ENCODE measurements around the gene KLF11. TPM values are rescaled to one million over a fixed set of nuclear protein-coding genes. Genes with fewer than 3 reads are reported as not detected.
"Not testable (repeated sequence)": the region's sequence is repeated elsewhere in the genome, so short reads cannot be mapped to it uniquely, and the experiment has no call there.

KLF11 gene
- total RNA-seq, 2 donors from 2014 or later = 3.8 to 6.1 TPM

DNA sequence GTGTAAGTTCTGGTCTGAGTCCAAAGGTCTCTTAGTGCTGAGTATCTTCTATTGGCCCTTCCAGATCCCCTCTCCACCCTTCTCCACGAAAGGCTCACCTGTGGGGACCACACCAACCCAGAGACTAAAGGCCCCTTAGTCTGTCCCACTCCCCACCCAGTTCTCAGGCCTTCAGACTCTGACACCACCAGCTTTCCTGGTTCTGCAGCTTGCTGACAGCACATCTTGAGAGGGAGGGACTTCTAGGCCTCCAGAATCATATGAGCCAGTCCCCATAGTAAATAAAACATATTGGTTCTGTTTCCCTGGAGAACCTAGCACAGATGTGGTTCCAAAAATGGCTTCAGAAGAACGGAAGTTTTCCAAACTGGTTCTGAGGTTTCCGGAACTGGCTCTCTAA lies 38.5 kb upstream of the KLF11 start:
- H3K27me3 Mint-ChIP-seq = peaks cover 0 to 3% of the 10 kb centered on the region in 2 donors

DNA sequence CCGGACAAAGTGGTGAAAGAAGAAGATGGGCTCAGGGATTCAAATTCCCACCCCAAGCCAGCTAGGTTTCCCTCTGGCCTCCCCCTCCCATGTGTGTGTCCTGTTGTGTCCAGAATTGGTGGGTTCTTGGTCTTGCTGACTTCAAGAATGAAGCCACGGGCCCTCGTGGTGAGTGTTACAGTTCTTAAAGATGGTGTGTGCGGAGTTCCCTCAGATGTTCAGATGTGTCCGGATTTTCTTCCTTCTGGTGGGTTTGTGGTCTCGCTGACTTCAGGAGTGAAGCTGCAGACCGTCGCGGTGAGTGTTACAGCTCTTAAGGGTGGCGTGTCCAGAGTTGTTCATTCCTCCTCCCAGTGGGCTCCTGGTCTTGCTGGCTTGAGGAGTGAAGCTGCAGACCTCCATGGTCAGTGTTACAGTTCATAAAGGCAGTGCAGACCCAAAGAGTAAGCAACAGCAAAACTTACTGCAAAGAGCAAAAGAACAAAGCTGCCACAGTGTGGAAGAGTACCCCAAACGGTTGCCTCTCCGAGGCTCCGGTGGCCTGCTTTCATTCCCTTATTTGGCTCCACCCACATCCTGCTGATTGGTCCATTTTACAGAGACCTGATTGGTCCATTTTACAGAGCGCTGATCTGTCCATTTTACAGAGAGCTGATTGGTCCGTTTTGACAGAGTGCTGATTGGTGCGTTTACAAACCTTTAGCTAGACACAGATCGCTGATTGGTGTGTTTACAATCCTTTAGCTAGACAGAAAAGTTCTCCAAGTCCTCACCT lies 37.7 kb upstream of the KLF11 start:
- Mint-ChIP-seq H3K36me3 (no peaks in the 10 kb centered on the region), H3K9me3 (no peaks in the 10 kb centered on the region), H3K4me1 (ENCODE audit: low read depth in 2 of 2) (peaks cover 0 to 3% of the 10 kb centered on the region in 2 donors), H3K4me3 (no peak overlapping the region), H3K27ac (no peak overlapping the region), H3K27me3 (peaks cover 0 to 3% of the 10 kb centered on the region in 2 donors)
- ATAC-seq (no peak), DNase-seq (ENCODE audit: low spot score) (no peak)

More for the DNA sequence above, 38.5 kb upstream of the KLF11 start:
- Mint-ChIP-seq H3K36me3 (no peaks in the 10 kb centered on the region), H3K4me3 (no peak overlapping the region), H3K4me1 (ENCODE audit: low read depth in 2 of 2) (peaks cover 0 to 3% of the 10 kb centered on the region in 2 donors), H3K9me3 (no peaks in the 10 kb centered on the region), H3K27ac (no peak overlapping the region)
- DNase-seq (ENCODE audit: low spot score) = no peak
- no peak for ATAC-seq

DNA sequence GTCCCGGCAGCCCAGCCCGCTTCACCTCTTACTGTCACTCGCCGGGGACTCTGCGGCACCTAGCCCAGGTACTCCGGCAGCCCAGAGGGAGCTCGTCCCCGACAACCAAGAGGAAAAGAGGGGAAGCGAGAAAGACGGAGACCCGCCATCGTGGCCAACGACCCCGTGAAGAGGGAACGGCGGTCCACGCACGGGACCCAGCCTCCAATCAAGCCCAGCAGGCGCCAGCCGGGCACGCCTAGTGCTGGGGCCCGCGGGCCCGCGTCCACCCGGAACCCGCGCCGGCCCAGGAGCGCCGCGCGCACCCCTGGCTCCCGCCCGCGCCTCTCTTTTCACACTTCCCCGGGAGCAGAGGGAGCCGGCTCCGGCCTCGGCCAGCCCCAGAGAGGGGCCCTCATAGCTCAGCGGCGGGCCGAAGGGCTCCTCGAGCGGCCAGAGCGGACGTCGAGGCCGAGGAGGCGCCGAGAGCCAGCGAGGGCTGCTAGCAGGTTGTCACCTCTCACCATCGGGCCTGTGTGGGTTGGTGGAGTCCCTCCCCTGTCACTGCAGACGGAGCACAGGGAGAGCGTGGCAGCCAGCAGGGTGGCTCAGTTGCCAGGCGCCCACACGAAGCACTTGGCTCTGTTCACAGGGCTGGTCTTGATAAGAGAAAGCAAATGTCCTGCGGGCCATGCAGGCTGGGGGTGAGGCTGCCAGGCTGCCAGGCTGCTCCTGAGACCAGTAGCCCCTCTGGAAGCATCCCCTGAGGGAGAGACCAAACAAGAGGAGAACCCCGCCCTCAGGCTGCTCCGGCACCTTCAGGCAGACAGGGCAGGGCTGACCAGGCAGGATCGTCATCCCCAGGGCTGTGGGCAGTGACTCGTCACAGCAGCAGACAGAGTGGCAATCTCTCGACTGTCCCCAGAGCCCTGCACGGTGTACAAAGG lies 36.9 kb upstream of the KLF11 start:
- Mint-ChIP-seq H3K9me3 (no peaks in the 10 kb centered on the region), H3K4me1 (ENCODE audit: low read depth in 2 of 2) (peaks cover 0 to 3% of the 10 kb centered on the region in 2 donors), H3K4me3 (no peak overlapping the region), H3K27ac (no peak overlapping the region), H3K36me3 (no peaks in the 10 kb centered on the region), H3K27me3 (peaks cover 0 to 3% of the 10 kb centered on the region in 2 donors)
- DNase-seq (ENCODE audit: low spot score) (no peak), ATAC-seq (peak; percentile 62 to 82)

DNA sequence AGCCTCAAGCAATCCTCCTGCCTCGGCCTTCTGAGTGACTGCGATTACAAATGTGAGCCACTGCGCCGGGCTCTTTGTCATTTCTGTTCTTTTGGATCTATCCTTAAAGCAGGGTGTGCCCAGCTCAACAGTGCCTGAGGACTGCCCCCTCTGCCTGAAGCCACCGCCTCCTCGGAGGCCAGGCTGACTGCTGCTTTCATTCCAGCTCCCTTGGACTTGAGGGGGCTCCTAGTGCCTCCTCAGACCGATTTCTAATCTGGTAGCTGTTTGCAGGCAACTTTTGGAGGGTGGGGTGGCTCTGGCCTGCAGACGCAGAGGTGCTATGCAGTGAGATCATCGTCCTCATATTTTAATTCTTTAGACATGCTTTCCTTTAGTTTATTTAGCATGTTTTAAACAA lies 35.9 kb upstream of the KLF11 start:
- Mint-ChIP-seq H3K36me3 (no peaks in the 10 kb centered on the region), H3K9me3 (no peaks in the 10 kb centered on the region), H3K27ac (no peak overlapping the region), H3K27me3 (peaks cover 0 to 3% of the 10 kb centered on the region in 2 donors), H3K4me1 (ENCODE audit: low read depth in 2 of 2) (peaks cover 0 to 3% of the 10 kb centered on the region in 2 donors), H3K4me3 (no peak overlapping the region)
- ATAC-seq = no peak
- DNase-seq (ENCODE audit: low spot score) = no peak

DNA sequence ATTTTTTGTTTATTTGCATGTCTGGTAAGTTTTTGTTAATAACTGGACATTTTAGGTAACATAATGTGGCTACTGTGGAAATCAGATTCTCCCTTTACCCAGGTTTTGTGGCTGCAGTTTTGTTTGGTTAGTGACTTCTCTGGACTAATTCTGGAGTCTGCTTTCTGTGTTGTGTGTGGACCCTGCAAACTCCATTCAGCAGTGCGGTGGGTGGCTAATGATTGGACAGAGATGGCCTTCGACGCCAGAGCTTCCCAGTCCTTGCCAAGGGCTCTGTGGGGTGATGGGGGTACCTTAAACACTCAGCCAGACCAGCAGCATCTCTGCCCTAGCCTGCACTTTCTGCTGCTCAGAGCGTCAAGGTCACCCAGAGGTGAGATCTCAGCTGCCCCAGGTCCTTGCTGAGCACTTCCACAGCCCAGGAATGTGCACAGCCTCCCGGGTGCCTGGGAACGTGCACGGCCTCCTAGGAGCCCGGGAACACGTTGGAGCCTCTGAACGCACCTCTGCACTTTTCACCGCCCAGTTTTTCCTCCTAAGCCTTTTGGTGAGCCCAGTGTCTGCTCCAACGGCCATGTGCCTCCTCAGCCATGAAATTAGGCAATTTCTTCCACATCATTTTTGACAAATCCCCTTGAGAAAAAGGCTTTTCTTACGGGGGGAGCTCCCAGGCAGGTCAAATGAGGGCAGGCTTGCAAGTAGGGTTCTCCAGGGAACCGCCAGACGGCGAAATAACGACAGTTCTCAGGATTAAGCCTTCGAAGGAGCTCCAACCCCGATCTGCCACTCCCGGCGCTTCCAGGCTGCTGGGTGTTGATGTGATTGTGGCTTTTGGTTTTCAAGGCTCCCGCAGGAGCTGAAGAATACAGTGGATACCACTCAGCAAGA lies 35.2 kb upstream of the KLF11 start:
- DNase-seq (ENCODE audit: low spot score) (no peak), ATAC-seq (no peak)
- H3K27me3 Mint-ChIP-seq = peaks cover 0 to 3% of the 10 kb centered on the region in 2 donors
- H3K27ac Mint-ChIP-seq = no peak overlapping the region
- H3K4me3 Mint-ChIP-seq = no peak overlapping the region
- H3K36me3 Mint-ChIP-seq = no peaks in the 10 kb centered on the region
- peaks cover 0 to 3% of the 10 kb centered on the region in 2 donors for H3K4me1 Mint-ChIP-seq (ENCODE audit: low read depth in 2 of 2)
- H3K9me3 Mint-ChIP-seq = no peaks in the 10 kb centered on the region

DNA sequence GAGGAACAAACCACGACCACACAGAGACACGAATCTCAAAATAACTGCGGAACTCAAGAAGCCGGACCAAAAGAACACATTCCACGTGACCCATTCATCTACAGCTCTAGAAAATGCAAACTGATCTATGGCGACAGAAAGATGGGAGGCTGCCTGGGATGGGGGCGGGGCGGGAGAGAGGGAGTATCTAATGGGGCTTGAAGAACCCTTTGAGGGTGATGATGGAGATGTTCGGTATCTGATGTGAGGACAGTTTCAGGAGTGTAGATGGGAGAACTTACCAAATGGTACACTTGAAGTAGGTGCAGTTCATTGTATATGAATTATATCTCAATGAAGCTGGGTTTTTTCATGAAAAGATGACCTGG lies 34.6 kb upstream of the KLF11 start:
- peaks cover 0 to 3% of the 10 kb centered on the region in 2 donors for H3K4me1 Mint-ChIP-seq (ENCODE audit: low read depth in 2 of 2)
- H3K27me3 Mint-ChIP-seq = peaks cover 0 to 3% of the 10 kb centered on the region in 2 donors
- ATAC-seq (no peak), DNase-seq (ENCODE audit: low spot score) (no peak)
- H3K27ac Mint-ChIP-seq = no peak overlapping the region
- H3K36me3 Mint-ChIP-seq = no peaks in the 10 kb centered on the region
- no peak overlapping the region for H3K4me3 Mint-ChIP-seq
- no peaks in the 10 kb centered on the region for H3K9me3 Mint-ChIP-seq

DNA sequence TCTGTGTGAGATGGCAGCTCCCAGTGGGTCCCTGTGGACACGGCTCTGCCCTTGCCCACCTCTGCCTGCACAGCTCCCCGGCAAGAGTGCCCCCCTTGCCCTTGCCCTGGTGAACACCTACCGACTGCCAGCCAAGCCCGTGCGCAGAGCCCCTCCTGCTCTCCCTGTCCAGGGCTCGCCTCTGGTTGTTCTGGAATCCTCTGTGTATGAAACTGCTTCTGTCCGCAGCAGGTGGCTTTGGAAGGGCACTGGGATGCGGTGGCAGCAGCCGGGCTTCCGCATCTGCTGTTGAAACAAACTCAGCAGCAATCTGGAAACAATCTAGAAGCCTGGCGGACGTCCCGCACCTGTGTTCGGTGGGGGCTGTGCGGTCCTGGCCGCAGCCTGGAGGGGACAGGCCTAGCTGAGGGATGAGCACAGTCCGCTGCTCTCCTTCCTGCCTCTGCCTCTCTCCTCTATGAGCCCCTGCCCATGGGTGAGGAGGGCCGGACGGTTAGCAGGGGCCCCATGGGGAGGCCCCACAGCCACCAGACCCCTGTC lies 34.0 kb upstream of the KLF11 start:
- peaks cover 0 to 3% of the 10 kb centered on the region in 2 donors for H3K27me3 Mint-ChIP-seq
- H3K27ac Mint-ChIP-seq = no peak overlapping the region
- H3K4me1 Mint-ChIP-seq (ENCODE audit: low read depth in 2 of 2) = peaks cover 0 to 3% of the 10 kb centered on the region in 2 donors
- no peak for ATAC-seq
- DNase-seq (ENCODE audit: low spot score) = no peak
- H3K36me3 Mint-ChIP-seq = no peaks in the 10 kb centered on the region
- no peak overlapping the region for H3K4me3 Mint-ChIP-seq
- H3K9me3 Mint-ChIP-seq = no peaks in the 10 kb centered on the region

DNA sequence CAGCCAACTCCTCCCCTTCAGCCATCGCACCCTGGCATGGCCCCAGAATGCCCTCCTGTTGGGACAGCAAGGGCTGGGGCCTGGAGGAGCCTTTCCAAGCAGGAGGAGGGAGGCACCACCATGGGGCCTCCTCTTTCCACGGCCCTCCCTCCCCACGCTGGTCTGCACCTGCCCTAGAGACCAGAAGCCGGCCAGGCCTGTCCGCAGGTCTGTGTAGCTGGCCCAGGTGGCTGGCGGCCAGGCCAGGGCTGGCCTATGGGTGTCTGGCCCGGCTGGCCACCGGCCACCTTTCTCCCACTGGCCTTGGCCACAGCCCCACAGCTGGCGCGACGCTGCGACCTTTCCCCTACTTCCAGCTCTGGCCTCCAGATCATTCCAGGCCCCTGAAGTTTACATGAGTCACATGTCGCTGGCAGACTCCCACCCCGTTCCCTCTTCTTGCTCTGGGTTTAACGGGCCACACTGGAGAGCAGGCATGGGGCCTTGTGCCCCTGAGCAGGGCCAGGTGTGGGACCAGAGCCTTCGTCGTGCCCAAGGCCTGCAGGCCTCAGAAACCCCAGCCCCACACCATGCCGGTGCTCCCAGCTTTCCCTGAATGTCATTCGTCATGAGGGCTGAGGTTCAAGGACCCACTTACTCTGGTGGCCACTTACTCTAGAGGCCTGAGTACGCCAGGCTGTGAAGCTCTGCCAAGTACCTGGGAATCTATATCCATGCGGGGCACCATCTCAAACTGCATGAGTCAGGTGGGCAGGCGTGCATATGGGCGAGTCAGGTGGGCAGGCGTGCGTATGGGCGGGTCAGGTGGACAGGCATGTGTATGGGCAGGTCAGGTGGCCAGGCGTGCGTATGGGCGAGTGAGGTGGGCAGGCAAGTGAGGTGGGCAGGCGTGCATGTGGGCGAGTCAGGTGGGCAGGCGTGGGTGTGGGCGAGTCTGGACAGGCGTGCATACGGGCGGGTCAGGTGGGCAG lies 33.3 kb upstream of the KLF11 start:
- peaks cover 0 to 3% of the 10 kb centered on the region in 2 donors for H3K27me3 Mint-ChIP-seq
- H3K36me3 Mint-ChIP-seq = no peaks in the 10 kb centered on the region
- no peak overlapping the region for H3K4me3 Mint-ChIP-seq
- ATAC-seq = peak in 1 of 2 donors; percentile 21
- no peak overlapping the region for H3K27ac Mint-ChIP-seq
- DNase-seq (ENCODE audit: low spot score) = no peak
- H3K4me1 Mint-ChIP-seq (ENCODE audit: low read depth in 2 of 2) = peaks cover 0 to 3% of the 10 kb centered on the region in 2 donors
- no peaks in the 10 kb centered on the region for H3K9me3 Mint-ChIP-seq

DNA sequence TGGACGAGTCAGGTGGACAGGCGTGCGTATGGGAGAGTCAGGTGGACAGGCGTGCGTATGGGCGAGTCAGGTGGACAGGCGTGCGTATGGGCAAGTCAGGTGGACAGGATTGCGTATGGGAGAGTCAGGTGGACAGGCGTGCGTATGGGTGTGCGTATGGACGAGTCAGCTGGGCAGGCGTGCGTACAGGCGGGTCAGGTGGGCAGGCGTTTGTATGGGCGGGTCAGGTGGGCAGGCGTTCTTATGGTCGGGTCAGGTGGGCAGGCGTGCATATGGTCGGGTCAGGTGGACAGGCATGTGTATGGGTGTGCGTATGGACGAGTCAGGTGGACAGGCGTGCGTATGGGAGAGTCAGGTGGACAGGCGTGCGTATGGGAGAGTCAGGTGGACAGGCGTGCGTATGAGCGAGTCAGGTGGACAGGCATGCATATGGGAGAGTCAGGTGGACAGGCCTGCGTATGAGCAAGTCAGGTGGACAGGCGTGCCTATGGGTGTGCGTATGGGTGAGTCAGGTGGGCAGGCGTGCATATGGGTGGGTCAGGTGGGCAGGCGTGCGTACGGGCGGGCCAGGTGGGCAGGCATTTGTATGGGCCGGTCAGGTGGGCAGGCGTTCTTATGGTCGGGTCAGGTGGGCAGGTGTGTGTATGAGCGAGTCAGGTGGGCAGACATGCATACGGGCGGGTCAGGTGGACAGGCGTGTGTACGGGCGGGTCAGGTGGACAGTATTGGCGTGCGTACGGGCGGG lies 32.3 kb upstream of the KLF11 start:
- not testable (repeated sequence) for H3K27ac Mint-ChIP-seq; H3K27me3 Mint-ChIP-seq; H3K36me3 Mint-ChIP-seq; H3K9me3 Mint-ChIP-seq; ATAC-seq; DNase-seq (ENCODE audit: low spot score); H3K4me3 Mint-ChIP-seq; H3K4me1 Mint-ChIP-seq (ENCODE audit: low read depth in 2 of 2)

DNA sequence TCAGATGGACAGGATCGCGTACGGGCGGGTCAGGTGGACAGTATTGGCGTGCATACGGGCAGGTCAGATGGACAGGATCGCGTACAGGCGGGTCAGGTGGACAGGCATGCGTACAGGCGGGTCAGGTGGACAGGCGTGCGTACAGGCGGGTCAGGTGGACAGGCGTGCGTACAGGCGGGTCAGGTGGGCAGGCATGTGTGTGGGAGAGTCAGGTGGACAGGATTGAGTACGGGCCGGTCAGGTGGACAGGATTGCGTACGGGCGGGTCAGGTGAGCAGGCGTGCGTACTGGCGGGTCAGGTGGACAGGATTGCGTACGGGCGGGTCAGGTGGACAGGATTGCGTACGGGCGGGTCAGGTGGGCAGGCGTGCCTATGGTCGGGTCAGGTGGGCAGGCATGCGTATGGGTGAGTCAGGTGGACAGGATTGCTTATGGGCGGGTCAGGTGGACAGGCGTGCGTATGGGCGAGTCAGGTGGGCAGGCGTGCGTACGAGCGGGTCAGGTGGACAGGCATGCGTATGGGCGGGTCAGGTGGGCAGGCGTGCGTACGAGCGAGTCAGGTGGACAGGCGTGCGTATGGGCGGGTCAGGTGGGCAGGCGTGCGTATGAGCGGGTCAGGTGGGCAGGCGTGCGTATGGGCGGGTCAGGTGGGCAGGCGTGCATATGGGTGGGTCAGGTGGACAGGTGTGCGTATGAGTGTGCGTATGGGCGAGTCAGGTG lies 31.6 kb upstream of the KLF11 start:
- not testable (repeated sequence) for H3K4me1 Mint-ChIP-seq (ENCODE audit: low read depth in 2 of 2); ATAC-seq; H3K9me3 Mint-ChIP-seq; H3K27me3 Mint-ChIP-seq; H3K27ac Mint-ChIP-seq; DNase-seq (ENCODE audit: low spot score); H3K36me3 Mint-ChIP-seq; H3K4me3 Mint-ChIP-seq

DNA sequence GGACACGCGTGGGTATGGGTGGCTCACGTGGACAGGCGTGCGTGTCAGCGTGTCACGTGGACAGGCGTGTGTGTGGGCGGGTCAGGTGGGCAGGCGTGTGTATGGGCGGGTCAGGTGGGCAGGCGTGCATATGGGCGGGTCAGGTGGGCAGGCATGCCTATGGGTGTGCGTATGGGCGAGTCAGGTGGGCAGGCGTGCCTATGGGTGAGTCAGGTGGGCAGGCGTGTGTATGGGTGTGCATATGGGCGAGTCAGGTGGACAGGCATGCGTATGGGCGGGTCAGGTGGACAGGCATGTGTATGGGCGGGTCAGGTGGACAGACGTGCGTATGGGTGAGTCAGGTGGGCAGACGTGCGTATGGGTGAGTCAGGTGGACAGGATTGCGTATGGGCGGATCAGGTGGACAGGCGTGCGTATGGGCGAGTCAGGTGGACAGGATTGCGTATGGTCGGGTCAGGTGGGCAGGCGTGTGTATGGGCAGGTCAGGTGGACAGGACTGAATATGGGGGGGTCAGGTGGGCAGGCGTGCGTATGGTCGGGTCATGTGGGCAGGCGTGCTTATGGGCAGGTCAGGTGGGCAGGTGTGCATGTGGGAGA lies 30.9 kb upstream of the KLF11 start:
- not testable (repeated sequence) for H3K27me3 Mint-ChIP-seq; DNase-seq (ENCODE audit: low spot score); H3K27ac Mint-ChIP-seq; H3K4me3 Mint-ChIP-seq; ATAC-seq; H3K4me1 Mint-ChIP-seq (ENCODE audit: low read depth in 2 of 2); H3K36me3 Mint-ChIP-seq; H3K9me3 Mint-ChIP-seq

All from natural killer cell treated with Interleukin-12 subunit alpha and Interleukin-12 subunit beta and Interleukin-15 and Interleukin-18, amount 100 ng/mL, for 72 hours (primary cell).